Fibroblast of the aortic adventitia (primary cell): ENCODE measurements around the gene VPS8. TPM values are rescaled to one million over a fixed set of nuclear protein-coding genes. Genes with fewer than 3 reads are reported as not detected.

Source experiments
- DNase-seq: peaks from one replicate; pipeline ENCODE4 v3.0.0-alpha.2; 2010; ENCODE audit warnings: low read depth
- H3K4me3 ChIP-seq: 2 replicates; pipeline ENCODE4 v1.5.1; 2011; ENCODE audit warnings: low read depth, mild to moderate bottlenecking, control low read depth, low read length, moderate library complexity
- CTCF ChIP-seq: IDR thresholded peaks from 2 replicates; pipeline ENCODE4 v1.5.1; 2011; ENCODE audit warnings: mild to moderate bottlenecking, low read length, control low read depth, inconsistent platforms; ENCODE audit not compliant: insufficient read depth
- total RNA-seq: library from RNA; depleted of rRNA; stranded (reverse); fragments of >200 nt; gene quantifications from 2 replicates; pipeline ENCODE4 v1.2.3, GENCODE V29; 2012; ENCODE audit warnings: low replicate concordance

Gene VPS8
- total RNA-seq, 1 donor: 56.6 TPM

- DNase-seq: no peak
- no peak overlapping the region for H3K4me3 ChIP-seq
- TF ChIP-seq CTCF: no peak
Observed at GRCh38 chr3:184820525-184820924, 8.6 kb downstream of the VPS8 start.

- no peak for DNase-seq
- TF ChIP-seq CTCF: no peak
- no peak overlapping the region for H3K4me3 ChIP-seq
Observed at GRCh38 chr3:184821034-184821433, 9.1 kb downstream of the VPS8 start.

- no peak for TF ChIP-seq CTCF
- no peak overlapping the region for H3K4me3 ChIP-seq
- no peak for DNase-seq
Observed at GRCh38 chr3:184822081-184822480, 10.1 kb downstream of the VPS8 start.

GRCh38 chr3:184822654-184823053 lies 10.7 kb downstream of the VPS8 start:
- peak; percentile 63 for DNase-seq
- H3K4me3 ChIP-seq: no peak overlapping the region
- TF ChIP-seq CTCF: no peak

GRCh38 chr3:184823990-184824389 lies 12.0 kb downstream of the VPS8 start:
- no peak overlapping the region for H3K4me3 ChIP-seq
- TF ChIP-seq CTCF: no peak
- DNase-seq: no peak

GRCh38 chr3:184825121-184825820 lies 13.3 kb downstream of the VPS8 start:
- DNase-seq: no peak
- TF ChIP-seq CTCF: no peak
- no peak overlapping the region for H3K4me3 ChIP-seq

GRCh38 chr3:184827572-184827971 lies 15.6 kb downstream of the VPS8 start:
- no peak overlapping the region for H3K4me3 ChIP-seq
- no peak for TF ChIP-seq CTCF
- no peak for DNase-seq
